GM19043 (cell line): ENCODE measurements around the gene GPR157.
"Not testable (repeated sequence)": the region's sequence is repeated elsewhere in the genome, so short reads cannot be mapped to it uniquely, and the experiment has no call there.

Experiments used
- ATAC-seq: cut with Tn5 transposase; IDR thresholded peaks from one replicate; pipeline ENCODE4 v1.9.1; 2021; ENCODE audit warnings: low read depth; ENCODE audit not compliant: unreplicated experiment

GPR157 gene

DNA sequence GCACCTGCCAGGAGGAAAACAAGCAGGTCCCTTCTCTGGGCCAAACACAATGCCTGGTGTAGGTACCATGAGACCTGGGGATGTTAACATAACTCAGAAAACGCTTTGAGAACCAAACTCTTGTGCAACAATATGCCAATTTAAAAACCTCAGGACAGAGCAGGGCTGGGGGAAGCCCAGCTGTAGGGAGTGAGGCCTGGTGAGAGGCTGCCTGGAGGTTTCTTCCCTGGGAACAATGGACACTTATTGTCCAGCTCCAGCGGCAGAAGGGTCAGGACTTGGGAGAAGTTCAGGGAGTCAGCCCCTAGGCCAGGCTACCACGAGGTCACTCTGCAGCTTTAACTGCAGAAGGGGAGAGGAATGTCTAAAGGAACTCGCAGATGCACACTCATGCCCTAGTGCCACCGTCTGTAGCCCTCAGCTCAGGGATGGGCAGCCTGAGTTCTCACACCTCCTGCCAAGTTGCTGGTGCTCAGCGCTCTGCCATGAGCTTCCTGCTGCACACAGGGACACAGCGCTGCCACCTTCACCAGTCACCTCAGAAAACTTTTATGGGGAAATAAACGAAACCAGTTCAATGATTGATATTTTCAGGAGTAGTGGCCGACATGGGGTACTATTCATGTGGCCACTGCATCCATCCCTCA lies 8.5 kb downstream of the GPR157 start:
- no peak for ATAC-seq

DNA sequence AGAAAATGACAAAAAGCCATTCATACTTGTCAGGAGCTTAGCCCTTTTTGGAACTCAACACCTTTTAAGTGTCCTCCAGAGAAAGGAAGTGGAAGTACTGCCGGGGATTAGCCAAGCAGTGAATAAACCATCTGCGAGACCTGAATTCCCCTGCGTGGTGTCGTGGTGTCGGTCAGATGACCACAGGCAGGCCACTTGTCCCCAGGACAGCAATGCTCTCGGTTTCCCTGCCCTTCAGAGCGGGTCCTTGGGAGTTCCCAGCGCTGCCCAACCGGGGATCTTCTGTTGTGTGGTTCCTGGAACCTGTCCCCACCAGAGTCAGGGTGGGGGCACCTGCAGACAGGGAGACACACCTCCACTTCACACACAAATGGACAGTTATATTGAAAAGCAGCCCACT lies 9.2 kb downstream of the GPR157 start:
- ATAC-seq, result no peak

DNA sequence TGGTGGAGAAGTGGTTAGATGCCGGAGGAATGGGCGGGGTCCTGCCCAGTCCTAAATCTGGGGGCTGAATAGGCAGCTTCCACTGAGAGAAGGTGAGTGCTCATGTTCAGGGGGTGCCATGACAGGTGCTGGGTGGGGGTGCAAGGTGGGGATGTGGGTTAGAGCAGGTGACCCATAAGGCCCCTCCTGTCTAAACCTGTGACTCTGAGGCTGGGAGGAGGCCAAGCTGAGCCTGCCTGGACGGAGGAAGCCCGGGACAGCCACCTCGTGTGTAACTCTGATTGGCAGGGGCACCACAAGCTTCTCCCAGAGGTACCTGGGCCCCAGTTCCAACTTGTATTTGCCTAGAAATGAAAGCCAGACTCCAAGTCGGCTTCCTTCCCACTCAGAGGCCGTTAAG lies 10.7 kb downstream of the GPR157 start:
- ATAC-seq, result no peak

- no peak for ATAC-seq
Observed at GRCh38 chr1:9115351-9116205, 13.3 kb downstream of the GPR157 start.

- no peak for ATAC-seq
Observed at GRCh38 chr1:9112961-9113880, 15.7 kb downstream of the GPR157 start.

- no peak for ATAC-seq
Observed at GRCh38 chr1:9111957-9112356, 16.9 kb downstream of the GPR157 start.

GRCh38 chr1:9111357-9111691 lies 17.6 kb downstream of the GPR157 start:
- no peak for ATAC-seq

GRCh38 chr1:9110669-9111356 lies 18.1 kb downstream of the GPR157 start:
- no peak for ATAC-seq

DNA sequence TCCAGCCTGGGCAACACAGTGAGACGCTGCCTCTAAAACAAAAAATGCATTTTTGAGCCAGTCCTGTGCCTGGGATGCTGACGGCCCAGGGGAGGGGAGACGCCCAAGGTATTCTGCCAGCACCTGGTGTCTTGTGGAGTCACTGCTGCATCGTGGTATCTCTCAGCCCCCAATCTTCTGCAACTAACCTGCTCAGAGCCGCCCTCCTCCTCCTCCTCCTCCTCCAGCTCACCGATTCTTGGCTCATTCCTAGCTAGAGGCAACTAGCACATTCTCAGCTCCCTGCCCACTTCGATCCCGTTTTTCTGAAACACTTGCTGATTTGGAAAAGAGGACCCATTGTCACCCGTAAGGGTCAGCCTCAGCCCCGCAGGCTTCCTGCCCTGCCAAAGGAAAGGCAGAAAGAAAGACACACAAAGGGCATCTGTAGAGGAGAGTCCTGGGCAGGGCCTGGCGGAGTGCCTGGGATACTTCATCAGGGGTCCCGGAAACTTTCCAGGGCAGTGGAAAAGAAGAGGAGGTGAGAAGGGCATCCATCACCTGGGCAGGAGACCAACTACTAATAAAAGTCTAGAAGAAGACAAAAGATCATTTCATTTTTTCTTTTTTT lies 20.7 kb downstream of the GPR157 start:
- no peak for ATAC-seq

DNA sequence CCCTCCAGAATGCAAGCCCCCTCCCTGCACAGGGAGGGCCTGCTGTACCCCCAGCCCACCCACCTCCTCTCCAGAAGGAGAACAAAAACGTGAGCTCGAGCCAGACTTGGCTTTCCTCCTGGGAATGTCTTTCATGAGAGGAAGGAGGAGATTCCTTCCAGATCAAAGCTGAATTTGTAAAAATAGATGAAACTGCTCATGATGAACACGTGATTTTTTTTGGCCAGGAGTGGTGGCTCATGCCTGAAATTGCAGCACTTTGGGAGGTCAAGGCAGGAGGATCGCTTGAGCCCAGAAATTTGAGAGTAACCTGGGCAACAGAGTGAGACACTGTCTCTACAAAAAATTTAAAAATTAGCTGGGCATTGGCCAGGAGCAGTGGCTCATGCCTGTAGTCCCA lies 21.8 kb downstream of the GPR157 start:
- no peak for ATAC-seq

DNA sequence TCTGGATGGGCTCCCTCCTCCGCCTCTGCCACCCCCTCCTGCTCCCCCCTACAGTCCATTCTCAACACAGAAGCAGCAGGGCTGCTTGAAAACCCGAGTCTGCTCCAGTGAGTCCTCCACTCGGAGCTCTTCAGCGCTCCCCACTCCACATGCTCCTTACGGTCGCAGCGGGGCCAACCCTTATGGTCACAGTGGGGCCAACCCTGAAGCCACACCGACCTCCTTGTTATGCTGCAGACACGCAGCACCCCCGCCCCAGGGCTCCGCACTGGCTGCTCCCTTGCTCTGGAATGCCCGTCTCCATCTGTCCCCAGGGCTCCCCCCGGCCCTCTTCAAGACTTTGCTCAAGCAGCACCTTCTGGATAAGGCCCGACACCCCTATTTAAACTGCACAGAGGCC lies 22.6 kb downstream of the GPR157 start:
- no peak for ATAC-seq

GRCh38 chr1:9105336-9105867 lies 23.5 kb downstream of the GPR157 start:
- ATAC-seq, result no peak

GRCh38 chr1:9101510-9102146 lies 27.3 kb downstream of the GPR157 start:
- no peak for ATAC-seq

DNA sequence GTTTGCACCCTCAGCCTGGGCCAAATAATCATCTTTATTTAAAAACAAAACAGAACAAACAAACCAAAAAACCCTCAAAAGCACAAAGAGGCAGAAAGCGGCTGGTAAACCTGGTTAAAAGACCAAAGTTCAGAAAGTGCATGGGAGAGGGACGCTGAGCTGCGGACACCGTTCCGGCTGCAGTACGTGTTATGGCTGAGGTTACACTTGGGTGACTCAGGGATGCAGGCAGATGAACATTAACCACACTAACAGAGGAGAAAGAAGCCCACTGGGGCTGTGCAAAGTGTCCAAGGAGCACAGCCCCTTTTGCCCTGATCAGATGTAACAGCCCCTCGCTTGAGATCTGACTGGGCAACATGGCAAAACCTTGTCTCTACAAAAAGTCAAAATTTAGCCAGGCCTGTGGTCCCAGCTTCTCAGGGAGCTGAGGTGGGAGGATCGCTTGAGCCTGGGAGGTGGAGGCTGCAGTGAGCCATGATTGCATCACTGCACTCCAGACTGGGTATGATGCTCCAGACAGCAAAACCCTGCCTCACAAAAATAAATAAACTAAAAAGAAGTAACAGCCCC lies 28.3 kb downstream of the GPR157 start:
- no peak for ATAC-seq

DNA sequence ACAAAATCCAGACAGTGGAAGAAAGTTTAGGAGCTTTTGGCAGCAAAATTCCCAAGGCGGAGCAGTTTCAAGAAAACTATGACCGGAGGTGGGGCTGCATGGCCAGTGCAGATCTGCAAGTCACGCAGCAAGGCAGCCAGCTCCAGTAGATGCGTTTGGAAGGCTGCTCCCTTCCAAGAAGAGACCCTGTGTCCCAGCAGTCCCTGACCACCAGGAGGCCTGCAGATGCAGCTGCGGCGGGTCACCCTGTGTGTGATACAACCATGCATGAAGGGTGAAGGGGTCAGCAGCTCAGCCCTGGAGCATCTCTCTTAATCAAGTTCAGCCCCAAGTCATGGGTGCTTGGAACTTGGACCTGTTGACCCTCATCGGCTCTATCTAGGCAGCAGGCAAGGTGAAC lies 29.3 kb downstream of the GPR157 start:
- no peak for ATAC-seq

GRCh38 chr1:9097947-9098705 lies 30.8 kb downstream of the GPR157 start:
- no peak for ATAC-seq

DNA sequence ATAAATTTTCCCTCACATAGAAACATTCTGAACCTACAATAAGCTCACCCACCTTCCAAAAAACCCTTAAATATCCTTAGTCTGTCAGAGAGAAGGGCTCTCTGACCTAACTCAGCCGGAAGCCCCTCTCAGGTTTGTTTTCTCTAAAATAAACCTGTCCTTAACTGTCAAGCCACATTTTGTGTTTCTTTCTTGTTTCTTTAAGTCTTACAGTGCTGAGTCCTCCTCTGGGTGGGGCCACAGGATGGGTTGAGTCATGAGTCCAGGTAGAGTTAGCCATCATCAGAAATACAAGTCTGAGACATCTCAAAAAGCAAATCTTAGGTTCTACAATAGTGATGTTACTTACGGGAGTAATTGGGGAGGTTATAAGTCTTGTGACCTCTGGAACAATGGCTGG lies 33.1 kb downstream of the GPR157 start:
- no peak for ATAC-seq

DNA sequence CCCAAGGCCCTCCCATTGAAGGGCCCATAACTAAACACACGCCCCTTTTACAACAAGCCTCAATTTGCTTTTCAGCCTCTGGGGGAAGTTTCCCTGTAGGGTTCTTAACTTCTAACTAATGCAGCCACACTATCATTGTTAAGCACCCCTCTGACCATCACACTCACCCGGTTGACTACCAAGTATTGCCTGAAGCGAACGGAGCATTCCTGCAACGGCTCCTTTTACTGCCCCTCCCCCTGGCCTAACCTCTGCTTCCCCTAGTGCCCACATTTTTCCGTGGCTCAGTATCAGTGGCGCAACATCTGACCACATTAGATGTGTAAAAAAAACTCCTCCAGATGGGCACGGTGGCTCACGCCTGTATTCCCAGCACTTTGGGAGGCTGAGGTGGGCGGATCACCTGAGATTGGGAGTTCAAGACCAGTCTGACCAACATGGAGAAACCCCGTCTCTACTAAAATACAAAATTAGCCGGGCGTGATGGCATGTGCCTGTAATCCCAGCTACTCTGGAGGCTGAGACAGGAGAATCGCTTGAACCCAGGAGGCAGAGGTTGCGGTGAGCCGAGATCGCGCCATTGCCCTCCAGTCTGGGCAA lies 34.8 kb downstream of the GPR157 start:
- ATAC-seq, result not testable (repeated sequence)
